ENCODE measurements around the gene BTNL9. TPM values are rescaled to one million over a fixed set of nuclear protein-coding genes. Genes with fewer than 3 reads are reported as not detected.

The BTNL9 gene
- total RNA-seq, 1 experiment from 2014 or later, result 37.5 TPM

DNA sequence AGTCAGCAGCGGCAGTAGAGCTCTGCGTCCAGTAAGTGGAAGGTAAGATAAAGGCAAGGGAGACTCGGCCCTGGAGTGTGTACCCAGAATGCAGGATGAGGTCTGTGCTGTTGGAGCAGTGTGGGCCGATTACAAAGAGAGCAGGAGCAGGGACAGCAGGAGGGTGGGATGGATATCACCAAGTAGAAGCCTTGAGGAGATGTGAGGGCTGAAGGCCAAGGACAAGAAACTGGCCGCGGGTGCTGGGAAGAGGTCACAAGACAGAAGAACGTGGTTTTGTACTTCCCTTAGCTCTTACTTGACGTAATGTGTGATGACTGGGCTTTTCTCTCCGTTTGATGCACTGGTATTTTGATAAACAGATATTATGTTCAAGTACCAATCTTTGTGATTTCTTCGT, 47.2 kb downstream of the BTNL9 start:
- no peaks in the 10 kb centered on the region for H3K27me3 ChIP-seq (ENCODE audit: control insufficient read depth, insufficient read depth, low read length)
- in situ Hi-C loops (cut with HindIII; ENCODE audit: low pct_unique_long_range_greater_than_20kb, low sequenced_read_pairs) (no loop called here), intact Hi-C loops (cut with micrococcal nuclease; ENCODE audit: unreplicated experiment) (loop anchor here (5.0 kb wide), 1 partner anchor 220 kb away; no protein-coding TSS in a partner anchor)
- no peak overlapping the region for H3K4me3 ChIP-seq (ENCODE audit: low read depth in 2 of 2, low read length in 2 of 2)
- no peaks in the 10 kb centered on the region for H3K36me3 ChIP-seq (ENCODE audit: control insufficient read depth, insufficient read depth, low read length)
- no peaks in the 10 kb centered on the region for H3K9me3 ChIP-seq (ENCODE audit: control insufficient read depth, insufficient read depth, low read depth, low read length)
- BruUV-seq (replicated peaks), result no TSS peak
- DNase-seq (ENCODE audit: low read depth, low spot score) (no peak), ATAC-seq (no peak)
- H3K27ac ChIP-seq (ENCODE audit: low read length), result no peak overlapping the region
- ChIA-PET CTCF (interaction anchor here (1.1 kb wide), 1 partner anchor 298 kb away, joined by 3 read pairs; no protein-coding TSS in a partner anchor), POLR2A (no interaction called here)
- TF ChIP-seq, protein P1, sequence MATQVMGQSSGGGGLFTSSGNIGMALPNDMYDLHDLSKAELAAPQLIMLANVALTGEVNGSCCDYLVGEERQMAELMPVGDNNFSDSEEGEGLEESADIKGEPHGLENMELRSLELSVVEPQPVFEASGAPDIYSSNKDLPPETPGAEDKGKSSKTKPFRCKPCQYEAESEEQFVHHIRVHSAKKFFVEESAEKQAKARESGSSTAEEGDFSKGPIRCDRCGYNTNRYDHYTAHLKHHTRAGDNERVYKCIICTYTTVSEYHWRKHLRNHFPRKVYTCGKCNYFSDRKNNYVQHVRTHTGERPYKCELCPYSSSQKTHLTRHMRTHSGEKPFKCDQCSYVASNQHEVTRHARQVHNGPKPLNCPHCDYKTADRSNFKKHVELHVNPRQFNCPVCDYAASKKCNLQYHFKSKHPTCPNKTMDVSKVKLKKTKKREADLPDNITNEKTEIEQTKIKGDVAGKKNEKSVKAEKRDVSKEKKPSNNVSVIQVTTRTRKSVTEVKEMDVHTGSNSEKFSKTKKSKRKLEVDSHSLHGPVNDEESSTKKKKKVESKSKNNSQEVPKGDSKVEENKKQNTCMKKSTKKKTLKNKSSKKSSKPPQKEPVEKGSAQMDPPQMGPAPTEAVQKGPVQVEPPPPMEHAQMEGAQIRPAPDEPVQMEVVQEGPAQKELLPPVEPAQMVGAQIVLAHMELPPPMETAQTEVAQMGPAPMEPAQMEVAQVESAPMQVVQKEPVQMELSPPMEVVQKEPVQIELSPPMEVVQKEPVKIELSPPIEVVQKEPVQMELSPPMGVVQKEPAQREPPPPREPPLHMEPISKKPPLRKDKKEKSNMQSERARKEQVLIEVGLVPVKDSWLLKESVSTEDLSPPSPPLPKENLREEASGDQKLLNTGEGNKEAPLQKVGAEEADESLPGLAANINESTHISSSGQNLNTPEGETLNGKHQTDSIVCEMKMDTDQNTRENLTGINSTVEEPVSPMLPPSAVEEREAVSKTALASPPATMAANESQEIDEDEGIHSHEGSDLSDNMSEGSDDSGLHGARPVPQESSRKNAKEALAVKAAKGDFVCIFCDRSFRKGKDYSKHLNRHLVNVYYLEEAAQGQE (IDR thresholded peaks at IDR 0.05; ENCODE audit: insufficient read depth in 1 of 2, low read depth in 2 of 2, low read length in 1 of 2), result no peak
- TF ChIP-seq, protein P2, sequence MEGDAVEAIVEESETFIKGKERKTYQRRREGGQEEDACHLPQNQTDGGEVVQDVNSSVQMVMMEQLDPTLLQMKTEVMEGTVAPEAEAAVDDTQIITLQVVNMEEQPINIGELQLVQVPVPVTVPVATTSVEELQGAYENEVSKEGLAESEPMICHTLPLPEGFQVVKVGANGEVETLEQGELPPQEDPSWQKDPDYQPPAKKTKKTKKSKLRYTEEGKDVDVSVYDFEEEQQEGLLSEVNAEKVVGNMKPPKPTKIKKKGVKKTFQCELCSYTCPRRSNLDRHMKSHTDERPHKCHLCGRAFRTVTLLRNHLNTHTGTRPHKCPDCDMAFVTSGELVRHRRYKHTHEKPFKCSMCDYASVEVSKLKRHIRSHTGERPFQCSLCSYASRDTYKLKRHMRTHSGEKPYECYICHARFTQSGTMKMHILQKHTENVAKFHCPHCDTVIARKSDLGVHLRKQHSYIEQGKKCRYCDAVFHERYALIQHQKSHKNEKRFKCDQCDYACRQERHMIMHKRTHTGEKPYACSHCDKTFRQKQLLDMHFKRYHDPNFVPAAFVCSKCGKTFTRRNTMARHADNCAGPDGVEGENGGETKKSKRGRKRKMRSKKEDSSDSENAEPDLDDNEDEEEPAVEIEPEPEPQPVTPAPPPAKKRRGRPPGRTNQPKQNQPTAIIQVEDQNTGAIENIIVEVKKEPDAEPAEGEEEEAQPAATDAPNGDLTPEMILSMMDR (IDR thresholded peaks at IDR 0.05), result no peak
- TF ChIP-seq TCF7L2 (IDR thresholded peaks at IDR 0.05; ENCODE audit: low read depth, low read length) (no peak), POLR2AphosphoS5 (IDR thresholded peaks at IDR 0.05; ENCODE audit: low read depth, low read length) (no peak), SIN3A (IDR thresholded peaks at IDR 0.05; ENCODE audit: borderline replicate concordance, insufficient read depth, low read depth, low read length) (no peak)
- H3K4me1 ChIP-seq (ENCODE audit: control insufficient read depth, insufficient read depth, low read length), result no peaks in the 10 kb centered on the region

DNA sequence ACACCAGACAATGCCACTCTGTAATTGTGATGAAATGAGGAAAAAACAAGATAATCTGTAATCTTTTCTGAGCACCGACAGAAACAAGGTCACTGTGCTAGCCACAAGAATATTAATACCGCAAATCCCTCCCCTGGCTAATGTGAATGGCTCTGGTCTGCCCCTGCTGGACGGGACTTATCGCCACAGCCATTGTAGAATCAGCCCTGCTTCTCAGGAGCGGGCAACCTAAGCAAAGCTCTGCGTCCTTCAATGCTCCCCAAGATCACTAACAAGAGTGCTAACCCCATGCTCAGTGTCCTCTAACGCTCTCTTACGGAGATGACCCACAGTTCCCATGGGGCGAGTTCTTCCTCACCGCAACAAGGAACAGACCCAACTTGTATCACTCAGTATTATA, 48.2 kb downstream of the BTNL9 start:
- Histone ChIP-seq H3K27me3 (ENCODE audit: control insufficient read depth, insufficient read depth, low read length) (no peaks in the 10 kb centered on the region), H3K4me3 (ENCODE audit: low read depth in 2 of 2, low read length in 2 of 2) (no peak overlapping the region), H3K36me3 (ENCODE audit: control insufficient read depth, insufficient read depth, low read length) (no peaks in the 10 kb centered on the region), H3K4me1 (ENCODE audit: control insufficient read depth, insufficient read depth, low read length) (no peaks in the 10 kb centered on the region), H3K27ac (ENCODE audit: low read length) (no peak overlapping the region), H3K9me3 (ENCODE audit: control insufficient read depth, insufficient read depth, low read depth, low read length) (no peaks in the 10 kb centered on the region)
- in situ Hi-C loops (cut with HindIII; ENCODE audit: low pct_unique_long_range_greater_than_20kb, low sequenced_read_pairs) (no loop called here), intact Hi-C loops (cut with micrococcal nuclease; ENCODE audit: unreplicated experiment) (loop anchor here (5.0 kb wide), 1 partner anchor 221 kb away; no protein-coding TSS in a partner anchor)
- ChIA-PET CTCF (interaction anchor here (0.5 to 1.2 kb wide), 3 partner anchors 11 to 221 kb away, joined by 3 read pairs; no protein-coding TSS in a partner anchor), POLR2A (no interaction called here)
- no TSS peak for BruUV-seq (replicated peaks)
- ATAC-seq (peak; percentile 95), DNase-seq (ENCODE audit: low read depth, low spot score) (no peak)
- TF ChIP-seq TCF7L2 (IDR thresholded peaks at IDR 0.05; ENCODE audit: low read depth, low read length), result no peak
- TF ChIP-seq, protein P2 (IDR thresholded peaks at IDR 0.05), result peak; percentile 85
